ENCODE data around the gene ENPP7.

- TF ChIP-seq, protein P1, sequence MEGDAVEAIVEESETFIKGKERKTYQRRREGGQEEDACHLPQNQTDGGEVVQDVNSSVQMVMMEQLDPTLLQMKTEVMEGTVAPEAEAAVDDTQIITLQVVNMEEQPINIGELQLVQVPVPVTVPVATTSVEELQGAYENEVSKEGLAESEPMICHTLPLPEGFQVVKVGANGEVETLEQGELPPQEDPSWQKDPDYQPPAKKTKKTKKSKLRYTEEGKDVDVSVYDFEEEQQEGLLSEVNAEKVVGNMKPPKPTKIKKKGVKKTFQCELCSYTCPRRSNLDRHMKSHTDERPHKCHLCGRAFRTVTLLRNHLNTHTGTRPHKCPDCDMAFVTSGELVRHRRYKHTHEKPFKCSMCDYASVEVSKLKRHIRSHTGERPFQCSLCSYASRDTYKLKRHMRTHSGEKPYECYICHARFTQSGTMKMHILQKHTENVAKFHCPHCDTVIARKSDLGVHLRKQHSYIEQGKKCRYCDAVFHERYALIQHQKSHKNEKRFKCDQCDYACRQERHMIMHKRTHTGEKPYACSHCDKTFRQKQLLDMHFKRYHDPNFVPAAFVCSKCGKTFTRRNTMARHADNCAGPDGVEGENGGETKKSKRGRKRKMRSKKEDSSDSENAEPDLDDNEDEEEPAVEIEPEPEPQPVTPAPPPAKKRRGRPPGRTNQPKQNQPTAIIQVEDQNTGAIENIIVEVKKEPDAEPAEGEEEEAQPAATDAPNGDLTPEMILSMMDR (IDR thresholded peaks at IDR 0.05) = no peak
- TF ChIP-seq POLR2AphosphoS5 (IDR thresholded peaks at IDR 0.05) (no peak), POLR2A (IDR thresholded peaks at IDR 0.05) (no peak)
Measured at GRCh38 chr17:79781736-79782575, 51.2 kb downstream of the ENPP7 start.
